Activated CD8-positive, alpha-beta memory T cell treated with anti-CD3 and anti-CD28 coated beads for 24 hours (primary cell): ENCODE results near the gene CROT.
"Not testable (repeated sequence)": the region's sequence is repeated elsewhere in the genome, so short reads cannot be mapped to it uniquely, and the experiment has no call there.

ENCODE experiments used
- DNase-seq: peaks from one replicate; pipeline ENCODE4 v3.0.0-alpha.2; 2020

CROT gene

GRCh38 chr7:87345166-87345927 is at the start of gene CROT:
Gene CROT (plus strand): TSS chr7:87345664. CDS start chr7:87349069, 3,405 bp downstream.
- DNase-seq: peak; percentile 98

GRCh38 chr7:87300756-87301155 is 44.7 kb upstream of the CROT start:
- no peak for DNase-seq

GRCh38 chr7:87310790-87311419 is 34.6 kb upstream of the CROT start:
- DNase-seq: no peak

- peak; percentile 75 for DNase-seq
These were observed 33.1 kb upstream of the CROT start for GRCh38 chr7:87312215-87312865.

- no peak for DNase-seq
These were observed 29.3 kb upstream of the CROT start for GRCh38 chr7:87316097-87316700.

GRCh38 chr7:87316846-87317552 is 28.5 kb upstream of the CROT start:
- DNase-seq: no peak

- no peak for DNase-seq
These were observed 27.7 kb upstream of the CROT start for GRCh38 chr7:87317691-87318245.

GRCh38 chr7:87318741-87319140 is 26.7 kb upstream of the CROT start:
- DNase-seq: no peak

GRCh38 chr7:87319154-87319581 is 26.3 kb upstream of the CROT start:
- not testable (repeated sequence) for DNase-seq

GRCh38 chr7:87322912-87323311 is 22.6 kb upstream of the CROT start:
- no peak for DNase-seq

GRCh38 chr7:87325576-87326370 is 19.7 kb upstream of the CROT start:
- no peak for DNase-seq

GRCh38 chr7:87328281-87328680 is 17.2 kb upstream of the CROT start:
- no peak for DNase-seq

GRCh38 chr7:87330316-87330715 is 15.1 kb upstream of the CROT start:
- no peak for DNase-seq

GRCh38 chr7:87330942-87331341 is 14.5 kb upstream of the CROT start:
- no peak for DNase-seq

- no peak for DNase-seq
These were observed 13.7 kb upstream of the CROT start for GRCh38 chr7:87331687-87332252.

- DNase-seq: no peak
These were observed 13.1 kb upstream of the CROT start for GRCh38 chr7:87332321-87332720.

GRCh38 chr7:87336136-87336535 is 9.3 kb upstream of the CROT start:
- DNase-seq: no peak

- DNase-seq: no peak
These were observed 8.1 kb upstream of the CROT start for GRCh38 chr7:87337331-87337730.

GRCh38 chr7:87339373-87339897 is 6.0 kb upstream of the CROT start:
- no peak for DNase-seq

- DNase-seq: no peak
These were observed 4.0 kb upstream of the CROT start for GRCh38 chr7:87341441-87341840.

GRCh38 chr7:87342231-87342630 is 3.2 kb upstream of the CROT start:
- DNase-seq: no peak
